GM10266 (cell line): ENCODE data around the gene MTHFS.

Experiments used
- DNase-seq: peaks from one replicate; pipeline ENCODE4 v3.0.0; 2012; ENCODE audit errors: extremely low spot score
- CTCF ChIP-seq: IDR thresholded peaks from 2 replicates; pipeline ENCODE4 v1.5.1; 2012; ENCODE audit warnings: mild to moderate bottlenecking, low read depth; ENCODE audit not compliant: control insufficient read depth, insufficient read depth; ENCODE audit errors: missing control alignments

Gene MTHFS

GRCh38 chr15:79881668-79882067, 15.1 kb downstream of the MTHFS start:
- no peak for TF ChIP-seq CTCF
- DNase-seq: no peak

GRCh38 chr15:79881254-79881653, 15.6 kb downstream of the MTHFS start:
- TF ChIP-seq CTCF: no peak
- no peak for DNase-seq

- TF ChIP-seq CTCF: no peak
- no peak for DNase-seq
These were observed 18.6 kb downstream of the MTHFS start for GRCh38 chr15:79878078-79878705.

GRCh38 chr15:79875213-79875612, 21.6 kb downstream of the MTHFS start:
- no peak for TF ChIP-seq CTCF
- no peak for DNase-seq

- TF ChIP-seq CTCF: no peak
- no peak for DNase-seq
These were observed 22.6 kb downstream of the MTHFS start for GRCh38 chr15:79874242-79874641.

- DNase-seq: no peak
- TF ChIP-seq CTCF: no peak
These were observed 24.3 kb downstream of the MTHFS start for GRCh38 chr15:79872358-79873017.

- no peak for TF ChIP-seq CTCF
- no peak for DNase-seq
These were observed 28.3 kb downstream of the MTHFS start for GRCh38 chr15:79868554-79868953.
